HG02642 (cell line): ENCODE measurements around the gene SLC45A1.

Experiments used
- ATAC-seq: cut with Tn5 transposase; IDR thresholded peaks from one replicate; pipeline ENCODE4 v1.9.1; 2021; ENCODE audit warnings: mild to moderate bottlenecking; ENCODE audit not compliant: unreplicated experiment, poor library complexity

SLC45A1 gene

DNA sequence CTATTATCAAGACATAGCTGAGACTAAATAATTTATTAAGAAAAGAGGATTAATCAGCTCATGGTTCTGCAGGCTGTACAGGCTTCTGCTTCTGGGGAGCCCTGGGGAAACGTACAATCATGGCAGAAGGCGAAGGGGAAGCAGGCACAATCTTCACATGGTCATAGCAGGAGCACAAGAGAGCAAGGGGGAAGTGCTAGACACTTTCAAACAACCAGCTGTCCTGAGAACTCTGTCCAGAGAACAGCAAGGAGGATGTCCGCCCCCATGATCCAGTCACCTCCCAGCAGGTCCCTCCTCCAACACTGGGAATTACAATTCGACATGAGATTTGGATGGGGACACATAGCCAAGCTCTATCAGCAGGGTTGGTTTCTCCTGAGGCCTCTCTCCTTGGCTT lies 10.3 kb upstream of the SLC45A1 start:
- ATAC-seq = no peak

DNA sequence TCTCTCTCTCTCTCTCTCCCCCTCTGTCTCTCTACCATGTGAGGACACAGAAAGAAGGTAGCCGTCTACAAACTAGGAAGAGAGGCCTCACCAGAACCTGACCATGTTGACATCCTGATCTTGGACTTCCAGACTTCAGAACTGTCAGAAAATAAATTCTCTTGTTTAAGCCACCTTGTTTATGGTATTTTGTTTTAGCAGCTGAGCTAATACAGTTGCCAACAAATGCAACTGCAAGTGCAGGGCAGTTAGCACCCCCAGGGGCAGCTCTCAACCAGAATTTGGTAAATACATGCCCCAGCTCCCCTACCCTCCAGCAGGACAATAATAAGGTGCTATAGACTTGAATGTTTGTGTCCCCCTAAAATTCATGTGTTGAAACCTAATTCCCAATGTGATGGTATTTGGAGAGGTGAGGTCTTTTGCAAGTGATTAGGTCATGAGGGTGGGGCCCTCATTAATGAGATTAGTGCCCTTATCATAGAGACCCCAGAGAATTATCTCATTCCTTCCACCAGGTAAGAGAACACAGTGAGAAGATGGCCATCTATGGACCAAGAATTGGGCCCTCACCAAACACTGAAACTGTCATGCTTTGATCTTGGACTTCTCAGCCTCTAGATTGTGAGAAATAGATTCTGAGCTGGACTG lies 6.7 kb upstream of the SLC45A1 start:
- no peak for ATAC-seq

DNA sequence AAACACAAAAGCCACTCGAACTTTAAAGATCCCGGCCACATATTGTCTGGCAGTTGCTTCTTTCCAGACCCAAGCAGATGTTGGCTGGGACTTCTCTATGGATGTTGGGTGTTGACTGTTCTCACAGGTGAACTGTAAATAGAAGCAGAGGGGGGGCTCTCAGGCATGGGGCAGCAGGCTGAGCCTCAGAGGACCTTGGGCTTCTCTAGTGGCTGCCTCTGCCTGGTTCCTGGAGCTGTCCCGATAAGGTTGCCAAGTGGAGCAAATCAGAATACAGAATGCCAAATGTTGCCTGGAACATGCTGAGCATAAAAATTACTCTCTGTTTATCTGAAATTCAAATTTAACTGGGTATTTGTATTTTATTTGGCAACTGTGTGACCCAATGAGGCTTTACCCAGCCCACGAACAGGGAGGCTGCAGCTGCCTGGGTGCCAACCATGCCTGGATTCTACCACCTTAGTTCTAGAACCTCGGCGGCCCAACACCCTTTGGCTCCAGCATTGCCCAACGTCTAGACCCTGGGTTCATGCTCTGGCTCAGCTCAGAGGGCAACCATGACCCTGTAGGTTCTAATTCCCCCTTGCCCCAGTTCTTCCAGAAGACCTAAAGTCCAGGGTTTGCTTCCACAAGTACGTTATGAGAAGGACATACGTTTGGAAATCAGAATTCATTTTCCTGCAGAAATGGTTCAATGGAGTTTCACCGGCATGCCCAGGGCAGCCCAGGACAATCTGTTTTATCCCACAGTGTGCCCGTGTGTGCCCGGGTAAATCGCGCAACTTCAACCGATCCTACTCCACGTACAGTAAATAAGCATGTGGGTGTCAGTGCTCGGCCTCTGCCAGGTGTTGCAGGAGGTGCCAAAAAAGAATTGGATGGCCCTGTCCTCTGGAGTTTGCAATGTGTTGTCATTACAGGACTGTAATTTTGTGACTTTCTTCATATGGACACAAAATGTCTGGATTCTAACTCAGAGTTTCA lies 5.4 kb upstream of the SLC45A1 start:
- no peak for ATAC-seq

DNA sequence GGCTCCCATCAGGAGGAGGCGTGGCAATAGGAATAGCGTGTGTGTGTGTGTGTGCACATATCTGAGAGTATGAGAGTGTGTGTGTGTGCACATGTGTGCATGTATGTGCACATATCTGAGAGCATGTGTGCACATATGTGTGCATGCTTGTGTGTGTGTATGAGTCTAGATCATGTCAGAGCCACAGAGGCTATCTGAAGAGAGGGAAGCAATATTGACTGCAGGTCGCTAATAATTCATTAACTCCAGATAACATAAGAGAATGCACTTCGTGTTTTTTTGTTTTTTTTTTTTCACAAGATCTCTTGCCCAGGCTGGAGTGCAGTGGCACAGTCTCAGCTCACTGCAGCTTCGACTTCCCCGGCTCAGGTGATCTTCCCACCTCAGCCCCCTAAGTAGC lies 4.7 kb upstream of the SLC45A1 start:
- no peak for ATAC-seq

DNA sequence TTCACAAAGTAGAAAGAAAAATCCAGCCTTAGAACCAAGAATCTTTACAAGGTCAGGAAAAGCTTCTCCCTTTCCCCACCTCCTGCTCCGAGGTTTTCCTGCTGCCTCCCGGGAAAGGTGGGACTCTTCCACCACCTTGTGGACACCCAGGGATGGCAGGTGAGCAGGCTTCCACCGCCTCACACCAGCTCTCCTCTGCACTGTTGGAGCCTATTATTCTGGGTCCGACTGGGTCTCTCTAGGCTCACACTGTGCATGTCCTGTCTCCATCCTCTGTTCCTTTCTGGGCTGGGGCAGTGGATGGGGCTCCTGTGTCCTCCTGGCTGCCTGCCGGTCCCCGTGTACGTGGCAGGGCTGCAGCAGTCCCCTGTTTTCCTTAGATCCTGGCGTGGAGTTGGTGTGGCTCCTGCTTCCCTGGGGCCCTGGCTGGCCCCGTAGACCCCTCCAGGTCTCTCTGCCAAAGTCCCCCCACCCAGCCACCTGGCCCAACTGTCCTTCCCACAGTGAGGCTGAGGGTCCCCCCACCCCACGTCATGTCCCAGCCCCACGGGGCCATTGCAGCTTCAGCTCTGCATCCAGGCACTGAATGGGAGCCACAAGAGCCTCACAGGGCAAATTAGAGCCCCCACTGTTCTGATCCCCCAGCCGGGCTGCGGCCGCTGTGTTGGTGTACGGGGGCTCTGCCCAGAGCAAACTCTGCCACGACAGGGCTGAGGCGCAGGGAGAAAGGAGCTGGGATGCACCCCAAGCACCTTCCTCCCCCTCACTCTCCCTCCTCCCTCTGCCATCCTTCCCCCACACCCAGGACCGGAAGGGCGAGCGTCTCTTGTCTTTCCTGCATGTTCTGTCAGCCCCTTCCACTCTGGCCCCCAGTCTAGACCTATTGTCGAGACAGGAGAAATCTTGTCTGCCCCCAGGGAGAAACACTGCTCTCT lies 3.3 kb upstream of the SLC45A1 start:
- no peak for ATAC-seq

DNA sequence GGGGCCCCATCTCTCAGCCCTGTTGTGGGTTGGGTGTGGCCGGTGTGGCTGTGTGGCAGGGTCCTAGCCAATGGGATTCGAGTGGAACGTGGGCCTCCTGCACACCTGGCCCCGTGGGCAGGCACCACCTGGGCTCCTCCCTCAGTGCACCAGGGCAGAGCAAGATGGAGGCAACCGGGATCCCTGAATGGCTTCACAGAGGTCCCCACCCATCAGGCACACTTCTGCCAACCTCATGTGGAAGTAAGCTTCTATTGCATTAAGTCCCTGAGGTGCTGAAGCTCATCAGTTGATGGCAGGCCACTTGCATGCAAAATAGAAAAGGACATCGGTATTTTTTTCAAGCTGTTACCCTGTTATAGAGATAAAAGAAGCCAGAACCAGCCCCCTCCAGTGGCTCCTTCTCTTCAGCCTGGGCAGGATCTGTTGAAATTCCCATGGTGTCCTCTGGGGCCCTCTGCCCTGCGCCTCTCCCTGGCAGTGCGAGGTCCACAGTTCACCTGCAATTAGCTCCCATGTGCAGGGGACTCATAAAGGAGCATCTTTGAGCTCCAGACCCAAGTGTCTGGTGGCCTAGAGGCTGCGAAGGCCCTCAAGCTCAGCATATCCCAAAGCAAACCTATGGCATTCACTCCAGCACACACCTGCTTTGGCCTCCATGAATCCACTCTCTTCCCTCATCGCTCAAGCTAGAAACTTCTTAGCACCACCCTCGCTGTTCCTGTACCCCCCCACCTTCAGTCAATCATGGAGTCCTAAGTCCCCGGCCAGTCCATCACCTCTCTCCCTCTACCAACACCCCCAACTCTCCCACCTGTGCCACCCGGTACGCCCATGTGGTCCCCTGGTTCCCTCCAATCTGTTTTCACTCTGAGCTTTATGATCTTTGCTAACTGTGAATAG lies 2.1 kb upstream of the SLC45A1 start:
- ATAC-seq = no peak

DNA sequence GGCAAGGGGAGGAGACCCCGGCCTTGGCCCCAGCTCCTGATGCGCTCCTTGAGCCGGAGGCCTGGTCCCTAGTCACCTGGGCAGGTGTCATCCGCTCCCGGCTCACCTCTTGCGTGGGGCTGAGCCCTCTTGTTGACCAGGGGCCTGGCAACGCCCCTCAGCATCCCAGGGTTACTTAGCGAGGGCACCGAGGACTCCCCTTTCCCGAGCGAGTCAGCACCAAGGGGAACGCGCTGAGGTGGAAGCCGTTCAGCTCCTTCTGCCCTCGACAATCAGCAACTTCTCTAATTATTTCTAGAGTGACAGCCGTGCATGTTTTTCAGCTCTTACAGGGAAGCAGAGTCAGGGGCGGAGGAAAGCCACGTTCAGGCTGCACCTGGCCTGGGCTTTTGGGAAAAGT lies 522 bp downstream of the SLC45A1 start:
- peak; percentile 17 for ATAC-seq

DNA sequence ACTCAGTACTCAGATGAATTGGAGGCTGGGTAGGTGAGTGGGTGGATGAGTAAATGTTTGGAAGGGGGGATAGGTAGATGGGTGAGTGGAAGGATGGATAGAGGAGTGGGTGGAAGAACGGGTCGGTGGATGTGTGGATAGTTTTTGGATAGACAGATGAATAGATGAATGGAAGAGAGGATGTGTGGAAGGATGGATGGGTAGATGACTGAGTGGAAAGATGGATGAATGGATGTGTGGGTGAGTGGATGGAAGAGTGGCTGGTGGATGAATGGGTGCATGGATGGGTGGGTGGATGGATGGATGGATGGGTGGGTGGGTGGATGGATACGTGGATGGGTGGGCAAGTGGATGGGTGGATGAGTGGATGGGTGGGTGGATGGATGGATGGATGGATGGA lies 3.7 kb downstream of the SLC45A1 start:
- no peak for ATAC-seq

DNA sequence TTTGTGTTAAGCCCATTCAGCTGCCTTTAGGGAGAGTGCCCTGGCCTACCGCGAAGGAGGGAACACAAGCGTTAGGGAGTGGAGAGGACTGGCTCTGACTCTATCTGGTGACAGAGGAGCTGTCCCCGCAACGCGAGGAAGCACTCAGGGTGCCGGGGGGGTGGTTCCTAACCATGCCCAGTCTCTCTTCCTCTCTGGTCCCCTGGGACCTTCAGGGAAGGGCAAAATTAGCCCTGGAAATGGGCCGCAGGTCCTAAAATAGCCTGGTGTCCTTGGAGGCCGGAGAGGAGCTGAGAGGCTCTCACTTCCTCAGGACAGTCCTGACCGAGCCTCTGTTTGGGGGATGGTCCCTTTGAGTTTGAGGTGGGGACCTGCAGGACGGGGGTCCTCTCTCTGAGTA lies 5.8 kb downstream of the SLC45A1 start:
- no peak for ATAC-seq

DNA sequence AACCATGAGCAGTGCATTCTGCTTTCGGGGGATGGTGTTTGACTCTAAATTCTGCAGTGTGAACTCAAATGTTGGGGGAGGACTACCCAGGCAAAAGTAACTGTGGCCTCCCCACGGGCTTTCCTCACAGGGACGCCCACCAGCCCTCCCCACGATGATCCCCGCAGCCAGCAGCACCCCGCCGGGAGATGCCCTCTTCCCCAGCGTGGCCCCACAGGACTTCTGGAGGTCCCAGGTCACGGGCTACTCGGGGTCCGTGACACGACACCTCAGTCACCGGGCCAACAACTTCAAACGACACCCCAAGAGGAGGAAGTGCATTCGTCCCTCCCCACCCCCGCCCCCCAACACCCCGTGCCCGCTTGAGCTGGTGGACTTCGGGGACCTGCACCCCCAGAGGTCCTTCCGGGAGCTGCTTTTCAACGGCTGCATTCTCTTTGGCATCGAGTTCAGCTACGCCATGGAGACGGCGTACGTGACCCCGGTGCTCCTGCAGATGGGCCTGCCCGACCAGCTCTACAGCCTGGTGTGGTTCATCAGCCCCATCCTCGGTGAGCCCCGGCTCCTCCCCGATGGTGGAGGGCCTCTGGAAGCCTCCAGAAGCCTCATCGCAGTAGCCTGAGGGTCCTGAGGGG lies 6.4 kb downstream of the SLC45A1 start:
- no peak for ATAC-seq

DNA sequence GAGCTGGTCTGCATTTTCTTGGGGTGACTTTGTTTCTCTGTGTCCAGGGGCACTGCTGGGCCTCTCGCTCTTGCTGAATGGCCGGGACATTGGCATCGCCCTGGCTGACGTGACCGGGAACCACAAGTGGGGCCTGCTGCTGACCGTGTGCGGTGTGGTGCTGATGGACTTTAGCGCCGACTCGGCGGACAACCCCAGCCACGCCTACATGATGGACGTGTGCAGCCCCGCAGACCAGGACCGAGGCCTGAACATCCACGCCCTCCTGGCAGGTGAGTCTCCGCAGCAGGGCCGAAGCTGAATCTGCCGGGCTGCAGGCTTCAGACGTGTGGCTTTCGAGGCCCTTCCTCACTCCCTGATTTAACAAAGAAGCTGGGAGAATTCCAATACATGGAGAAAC lies 7.9 kb downstream of the SLC45A1 start:
- ATAC-seq = no peak

DNA sequence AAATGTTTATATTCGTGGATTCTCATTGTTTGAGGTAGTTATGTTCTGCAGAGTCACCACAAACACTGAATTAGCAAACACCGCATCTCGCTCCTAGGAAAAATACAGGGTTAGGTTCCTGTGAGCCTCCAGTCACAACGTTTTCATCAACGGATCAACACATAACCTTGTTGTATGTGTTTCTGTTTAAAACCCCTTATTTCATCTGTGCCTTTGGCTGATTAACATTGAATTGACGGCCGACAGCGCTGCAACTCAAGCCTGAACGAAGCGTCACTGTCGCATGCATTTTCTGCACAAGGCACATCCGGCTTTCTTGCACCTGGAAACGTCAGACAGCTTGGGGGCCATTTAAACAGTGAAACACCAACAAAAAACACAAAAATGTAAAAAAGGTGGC lies 8.4 kb downstream of the SLC45A1 start:
- no peak for ATAC-seq

DNA sequence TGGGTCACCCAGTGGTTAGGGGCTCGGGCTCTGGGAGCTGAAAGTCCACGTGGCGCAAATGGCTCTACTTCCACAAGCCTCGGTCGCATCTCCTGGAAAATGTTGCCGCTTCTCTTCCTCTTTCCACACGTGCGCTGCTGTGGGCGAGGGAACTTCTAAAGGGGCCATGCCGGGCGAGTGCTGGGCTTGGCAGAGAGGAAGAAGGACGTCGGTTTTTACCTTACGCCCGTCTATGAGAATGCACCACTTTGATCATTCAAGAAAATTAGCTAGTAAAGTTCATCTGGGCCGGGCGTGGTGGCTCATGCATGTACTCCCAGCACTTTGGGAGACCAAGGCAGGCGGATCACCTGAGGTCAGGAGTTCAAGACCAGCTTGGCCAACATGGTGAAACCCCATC lies 10.4 kb downstream of the SLC45A1 start:
- ATAC-seq = no peak

DNA sequence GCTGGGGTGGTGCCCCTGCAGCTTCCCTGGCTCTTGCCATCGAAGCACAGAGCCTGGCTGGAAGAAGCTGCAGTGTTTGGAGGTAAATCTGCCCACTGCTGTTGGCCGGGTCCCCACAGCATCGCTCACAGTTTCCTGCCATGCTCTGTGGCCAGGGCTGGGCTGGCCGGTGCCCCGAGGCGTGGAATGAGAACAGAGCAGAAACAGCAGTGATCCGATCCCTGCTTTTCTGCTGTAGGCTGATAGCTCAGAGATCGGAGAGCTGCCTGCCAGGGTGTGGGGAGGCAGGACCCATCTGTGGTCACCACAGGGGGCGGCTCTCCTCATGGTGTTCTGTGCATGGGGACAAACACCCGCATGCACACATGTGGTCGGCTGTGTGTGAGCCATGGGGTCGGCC lies 11.5 kb downstream of the SLC45A1 start:
- no peak for ATAC-seq

DNA sequence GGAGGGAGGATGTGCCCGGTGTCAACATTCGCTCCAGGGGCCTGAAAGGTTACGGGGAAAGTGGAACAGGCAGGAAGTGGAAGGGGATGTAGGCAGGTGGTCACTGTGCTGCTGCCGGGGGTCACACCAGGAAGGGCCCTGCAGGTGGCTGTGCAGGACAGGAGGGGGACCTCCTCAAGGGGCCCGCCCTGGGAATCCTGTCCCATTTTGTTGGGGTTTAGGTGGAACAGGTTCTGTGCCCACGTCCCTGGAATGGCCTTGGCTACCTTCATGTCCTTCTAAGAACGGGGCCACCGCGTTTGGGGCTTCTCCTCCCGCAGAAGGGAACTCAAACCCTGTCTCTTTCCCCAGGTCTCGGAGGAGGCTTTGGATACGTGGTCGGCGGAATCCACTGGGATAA lies 11.9 kb downstream of the SLC45A1 start:
- no peak for ATAC-seq

DNA sequence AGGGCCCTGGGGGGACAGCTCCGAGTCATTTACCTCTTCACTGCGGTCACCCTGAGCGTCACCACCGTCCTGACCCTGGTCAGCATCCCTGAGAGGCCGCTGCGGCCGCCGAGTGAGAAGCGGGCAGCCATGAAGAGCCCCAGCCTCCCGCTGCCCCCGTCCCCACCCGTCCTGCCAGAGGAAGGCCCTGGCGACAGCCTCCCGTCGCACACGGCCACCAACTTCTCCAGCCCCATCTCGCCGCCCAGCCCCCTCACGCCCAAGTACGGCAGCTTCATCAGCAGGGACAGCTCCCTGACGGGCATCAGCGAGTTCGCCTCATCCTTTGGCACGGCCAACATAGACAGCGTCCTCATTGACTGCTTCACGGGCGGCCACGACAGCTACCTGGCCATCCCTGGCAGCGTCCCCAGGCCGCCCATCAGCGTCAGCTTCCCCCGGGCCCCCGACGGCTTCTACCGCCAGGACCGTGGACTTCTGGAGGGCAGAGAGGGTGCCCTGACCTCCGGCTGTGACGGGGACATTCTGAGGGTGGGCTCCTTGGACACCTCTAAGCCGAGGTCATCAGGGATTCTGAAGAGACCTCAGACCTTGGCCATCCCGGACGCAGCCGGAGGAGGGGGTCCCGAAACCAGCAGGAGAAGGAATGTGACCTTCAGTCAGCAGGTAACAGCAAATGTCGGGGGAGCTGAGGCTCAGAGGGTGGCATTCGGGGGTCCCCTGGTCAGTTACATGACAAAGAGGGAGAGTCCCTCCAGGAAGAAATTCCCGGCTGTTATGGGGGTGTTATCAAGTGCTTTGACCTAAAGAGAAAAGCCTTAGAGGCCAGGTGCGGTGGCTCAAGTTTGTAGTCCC lies 12.6 kb downstream of the SLC45A1 start:
- ATAC-seq = no peak

DNA sequence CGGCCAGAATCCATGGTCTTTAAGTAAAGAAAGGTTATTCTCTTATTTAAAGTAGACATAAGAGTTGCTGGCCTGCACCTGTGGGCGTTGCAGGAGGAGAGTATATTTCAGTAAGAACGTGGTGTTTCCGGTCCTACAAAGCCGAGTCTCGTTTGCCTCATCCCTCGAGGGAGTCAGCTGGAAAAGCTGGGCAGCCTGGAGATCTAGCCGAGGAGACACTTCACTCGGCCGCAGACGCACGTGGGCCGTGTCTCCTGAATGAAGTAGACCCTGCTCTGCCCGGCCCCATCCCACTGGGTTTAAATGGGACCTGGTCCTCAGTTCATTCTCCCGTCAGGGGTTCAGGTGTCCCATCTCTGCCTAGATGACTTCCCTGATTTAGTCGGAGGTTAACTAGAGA lies 14.9 kb downstream of the SLC45A1 start:
- ATAC-seq = no peak

DNA sequence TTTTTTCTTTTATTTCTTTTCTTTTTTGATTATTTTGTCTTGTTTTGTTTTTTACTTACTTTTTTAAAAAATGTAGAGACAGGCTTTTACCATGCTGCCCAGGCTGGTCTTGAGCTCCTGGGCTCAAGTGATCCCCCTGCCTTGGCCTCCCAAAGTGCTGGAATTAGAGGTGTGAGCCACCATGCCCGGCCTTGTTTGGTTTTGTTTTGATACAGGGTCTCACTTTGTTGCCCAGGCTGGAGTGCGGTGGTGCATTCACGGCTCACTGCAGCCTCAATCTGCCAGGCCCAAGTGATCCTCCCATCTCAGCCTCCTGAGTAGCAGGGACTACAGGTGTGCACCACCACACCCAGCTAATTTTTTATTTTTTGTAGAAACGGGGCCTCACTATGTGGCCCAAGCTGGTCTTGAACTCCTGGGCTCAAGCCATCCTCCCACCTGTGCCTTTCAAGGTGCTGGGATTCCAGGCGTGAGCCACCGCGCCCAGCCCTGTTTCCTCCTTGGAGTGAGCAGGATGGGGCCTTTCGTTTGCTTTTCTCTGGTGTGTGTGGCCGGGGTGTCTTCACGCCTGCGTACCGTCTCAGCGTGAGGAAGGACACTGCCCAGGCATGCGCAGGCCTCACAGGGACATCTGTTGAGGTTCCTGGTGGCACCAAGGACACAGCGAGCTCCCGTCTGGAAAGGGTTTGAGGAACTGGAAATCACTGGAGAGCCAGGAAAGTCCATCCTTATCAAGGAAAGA lies 15.5 kb downstream of the SLC45A1 start:
- ATAC-seq = no peak
